ENCODE measurements around the gene URB2.
"Not testable (repeated sequence)": the region's sequence is repeated elsewhere in the genome, so short reads cannot be mapped to it uniquely, and the experiment has no call there.

Gene URB2

GRCh38 chr1:229608590-229608989 lies 17.5 kb upstream of the URB2 start:
- DNase-seq (ENCODE audit: extremely low spot score, insufficient read length, low read depth) (no peak), FAIRE-seq (no peak)

GRCh38 chr1:229613938-229614337 lies 12.1 kb upstream of the URB2 start:
- FAIRE-seq (no peak), DNase-seq (ENCODE audit: extremely low spot score, insufficient read length, low read depth) (no peak)

- no peak for FAIRE-seq
- no peak for DNase-seq (ENCODE audit: extremely low spot score, insufficient read length, low read depth)
Observed at GRCh38 chr1:229614701-229615100, 11.3 kb upstream of the URB2 start.

- FAIRE-seq (no peak), DNase-seq (ENCODE audit: extremely low spot score, insufficient read length, low read depth) (no peak)
Observed at GRCh38 chr1:229617351-229618100, 8.5 kb upstream of the URB2 start.

- DNase-seq (ENCODE audit: extremely low spot score, insufficient read length, low read depth) (no peak), FAIRE-seq (no peak)
Observed at GRCh38 chr1:229619002-229619401, 7.0 kb upstream of the URB2 start.

- DNase-seq (ENCODE audit: extremely low spot score, insufficient read length, low read depth) = no peak
- no peak for FAIRE-seq
Observed at GRCh38 chr1:229619614-229620013, 6.4 kb upstream of the URB2 start.

GRCh38 chr1:229620876-229621275 lies 5.2 kb upstream of the URB2 start:
- FAIRE-seq (no peak), DNase-seq (ENCODE audit: extremely low spot score, insufficient read length, low read depth) (no peak)

GRCh38 chr1:229621663-229622062 lies 4.4 kb upstream of the URB2 start:
- DNase-seq (ENCODE audit: extremely low spot score, insufficient read length, low read depth) = no peak
- no peak for FAIRE-seq

GRCh38 chr1:229622641-229623120 lies 3.4 kb upstream of the URB2 start:
- not testable (repeated sequence) for DNase-seq (ENCODE audit: extremely low spot score, insufficient read length, low read depth); FAIRE-seq

- DNase-seq (ENCODE audit: extremely low spot score, insufficient read length, low read depth) = no peak
Observed at GRCh38 chr1:229623225-229623624, 2.8 kb upstream of the URB2 start.

GRCh38 chr1:229623838-229624237 lies 2.2 kb upstream of the URB2 start:
- FAIRE-seq (peak; percentile 9), DNase-seq (ENCODE audit: extremely low spot score, insufficient read length, low read depth) (no peak)

More at GRCh38 chr1:229623225-229623624, 2.8 kb upstream of the URB2 start:
- no peak for FAIRE-seq

GRCh38 chr1:229624521-229625070 lies 1.5 kb upstream of the URB2 start:
- FAIRE-seq (no peak), DNase-seq (ENCODE audit: extremely low spot score, insufficient read length, low read depth) (no peak)

- DNase-seq (ENCODE audit: extremely low spot score, insufficient read length, low read depth) (peak; percentile 65), FAIRE-seq (peak; percentile 77)
Observed at GRCh38 chr1:229625071-229625914, 754 bp upstream of the URB2 start.

- FAIRE-seq (no peak), DNase-seq (ENCODE audit: extremely low spot score, insufficient read length, low read depth) (no peak)
Observed at GRCh38 chr1:229627003-229627402, 956 bp downstream of the URB2 start.

GRCh38 chr1:229629261-229629660 lies 3.2 kb downstream of the URB2 start:
- no peak for DNase-seq (ENCODE audit: extremely low spot score, insufficient read length, low read depth)
- FAIRE-seq = no peak

GRCh38 chr1:229631148-229631547 lies 5.1 kb downstream of the URB2 start:
- DNase-seq (ENCODE audit: extremely low spot score, insufficient read length, low read depth) = no peak
- no peak for FAIRE-seq

GRCh38 chr1:229631966-229632365 lies 5.9 kb downstream of the URB2 start:
- no peak for DNase-seq (ENCODE audit: extremely low spot score, insufficient read length, low read depth)
- FAIRE-seq = no peak

GRCh38 chr1:229636042-229636441 lies 10.0 kb downstream of the URB2 start:
- DNase-seq (ENCODE audit: extremely low spot score, insufficient read length, low read depth) = no peak
- no peak for FAIRE-seq

GRCh38 chr1:229637746-229638145 lies 11.7 kb downstream of the URB2 start:
- DNase-seq (ENCODE audit: extremely low spot score, insufficient read length, low read depth) = no peak
- FAIRE-seq = no peak

GRCh38 chr1:229640455-229640854 lies 14.4 kb downstream of the URB2 start:
- no peak for FAIRE-seq
- DNase-seq (ENCODE audit: extremely low spot score, insufficient read length, low read depth) = no peak

GRCh38 chr1:229641306-229641705 lies 15.3 kb downstream of the URB2 start:
- DNase-seq (ENCODE audit: extremely low spot score, insufficient read length, low read depth) (no peak), FAIRE-seq (no peak)
